ENCODE data around the gene SLCO4A1. TPM values are rescaled to one million over a fixed set of nuclear protein-coding genes. Genes with fewer than 3 reads are reported as not detected.

Gene SLCO4A1
- total RNA-seq, 5 donors from 2014 or later (not counting 1 experiment from before 2014, with no cell fraction given) = 0.98 to 7.2 (median 5.4) TPM

- Histone ChIP-seq H3K4me3 (ENCODE audit: control insufficient read depth in 1 of 2, extremely low read depth in 1 of 2, low read length in 1 of 2) (no peak overlapping the region), H3K36me3 (ENCODE audit: control insufficient read depth in 2 of 2, extremely low read depth in 1 of 2, insufficient read depth in 1 of 2, low read length in 1 of 2) (no peaks in the 10 kb centered on the region), H3K4me1 (ENCODE audit: control insufficient read depth in 1 of 2, extremely low read depth in 1 of 2, insufficient read depth in 2 of 2, low read length in 2 of 2) (peaks cover 1 to 8% of the 10 kb centered on the region in 2 experiments), H3K27ac (ENCODE audit: low read length) (no peak overlapping the region), H3K9me3 (no peaks in the 10 kb centered on the region), H3K27me3 (replicated peaks in 1 of 2; ENCODE audit: control insufficient read depth in 2 of 2, extremely low read depth in 1 of 2, insufficient read depth in 2 of 2, low read length in 1 of 2) (no peaks in the 10 kb centered on the region)
- ChIA-PET CTCF (interaction anchor here in 1 of 2 donors (0.6 kb wide), 1 partner anchor 17 kb away, joined by 3 read pairs; no protein-coding TSS in a partner anchor), POLR2A (no interaction called here)
- peaks cover 3 to 6% (median 6%) of the 10 kb centered on the region in 3 donors for H3K4me1 Mint-ChIP-seq
- no peak overlapping the region for H3K27ac Mint-ChIP-seq
- no peaks in the 10 kb centered on the region for H3K36me3 Mint-ChIP-seq
- no peaks in the 10 kb centered on the region for H3K27me3 Mint-ChIP-seq
- no peaks in the 10 kb centered on the region for H3K9me3 Mint-ChIP-seq
- no peak for ATAC-seq (replicated peaks in 1 of 4)
- DNase-seq = no peak
- no peak overlapping the region for H3K4me3 Mint-ChIP-seq
- 92% methylated on average over 6 of the region's 7 CpGs for WGBS (ENCODE audit: insufficient coverage)
These were observed 15.3 kb downstream of the SLCO4A1 start for GRCh38 chr20:62657589-62657942.

- H3K36me3 Mint-ChIP-seq = no peaks in the 10 kb centered on the region
- CTCF ChIA-PET = interaction anchor here in 1 of 2 donors (0.6 kb wide), 1 partner anchor 17 kb away, joined by 3 read pairs; no protein-coding TSS in a partner anchor
- no peaks in the 10 kb centered on the region for H3K9me3 ChIP-seq
- no peaks in the 10 kb centered on the region for H3K27me3 Mint-ChIP-seq
- H3K27ac ChIP-seq (ENCODE audit: low read length) = no peak overlapping the region
- POLR2A ChIA-PET = no interaction called here
- peaks cover 0 to 4% of the 10 kb centered on the region in 2 experiments for H3K4me1 ChIP-seq (ENCODE audit: control insufficient read depth in 1 of 2, extremely low read depth in 1 of 2, insufficient read depth in 2 of 2, low read length in 2 of 2)
- no peaks in the 10 kb centered on the region for H3K36me3 ChIP-seq (ENCODE audit: control insufficient read depth in 2 of 2, extremely low read depth in 1 of 2, insufficient read depth in 1 of 2, low read length in 1 of 2)
- ATAC-seq (replicated peaks in 1 of 4) (no peak), DNase-seq (no peak)
- no peaks in the 10 kb centered on the region for H3K27me3 ChIP-seq (replicated peaks in 1 of 2; ENCODE audit: control insufficient read depth in 2 of 2, extremely low read depth in 1 of 2, insufficient read depth in 2 of 2, low read length in 1 of 2)
- H3K27ac Mint-ChIP-seq = no peak overlapping the region
- H3K4me3 ChIP-seq (ENCODE audit: control insufficient read depth in 1 of 2, extremely low read depth in 1 of 2, low read length in 1 of 2) = no peak overlapping the region
- no peaks in the 10 kb centered on the region for H3K9me3 Mint-ChIP-seq
- H3K4me1 Mint-ChIP-seq = peaks cover 0 to 5% (median 4%) of the 10 kb centered on the region in 3 donors
- WGBS (ENCODE audit: insufficient coverage) = 91% methylated on average over 16 of the region's 19 CpGs
- no peak overlapping the region for H3K4me3 Mint-ChIP-seq
These were observed 15.7 kb downstream of the SLCO4A1 start for GRCh38 chr20:62657956-62658355.

GRCh38 chr20:62658593-62659178 lies 16.4 kb downstream of the SLCO4A1 start:
- peaks cover 0 to 2% (median 0%) of the 10 kb centered on the region in 3 donors for H3K4me1 Mint-ChIP-seq
- Histone ChIP-seq H3K4me3 (ENCODE audit: control insufficient read depth in 1 of 2, extremely low read depth in 1 of 2, low read length in 1 of 2) (no peak overlapping the region), H3K27ac (ENCODE audit: low read length) (no peak overlapping the region), H3K27me3 (replicated peaks in 1 of 2; ENCODE audit: control insufficient read depth in 2 of 2, extremely low read depth in 1 of 2, insufficient read depth in 2 of 2, low read length in 1 of 2) (no peaks in the 10 kb centered on the region), H3K9me3 (no peaks in the 10 kb centered on the region), H3K36me3 (ENCODE audit: control insufficient read depth in 2 of 2, extremely low read depth in 1 of 2, insufficient read depth in 1 of 2, low read length in 1 of 2) (no peaks in the 10 kb centered on the region), H3K4me1 (ENCODE audit: control insufficient read depth in 1 of 2, extremely low read depth in 1 of 2, insufficient read depth in 2 of 2, low read length in 2 of 2) (no peaks in the 10 kb centered on the region)
- H3K36me3 Mint-ChIP-seq = no peaks in the 10 kb centered on the region
- DNase-seq (no peak), ATAC-seq (replicated peaks in 1 of 4) (no peak)
- H3K4me3 Mint-ChIP-seq = no peak overlapping the region
- H3K27ac Mint-ChIP-seq = no peak overlapping the region
- ChIA-PET POLR2A (no interaction called here), CTCF (no interaction called here)
- 95% methylated on average over 16 of the region's 25 CpGs for WGBS (ENCODE audit: insufficient coverage)
- no peaks in the 10 kb centered on the region for H3K27me3 Mint-ChIP-seq
- H3K9me3 Mint-ChIP-seq = no peaks in the 10 kb centered on the region

- H3K36me3 Mint-ChIP-seq = no peaks in the 10 kb centered on the region
These were observed 17.4 kb downstream of the SLCO4A1 start for GRCh38 chr20:62659488-62660239.

GRCh38 chr20:62660240-62660615 lies 17.9 kb downstream of the SLCO4A1 start:
- Histone ChIP-seq H3K4me1 (ENCODE audit: control insufficient read depth in 1 of 2, extremely low read depth in 1 of 2, insufficient read depth in 2 of 2, low read length in 2 of 2) (no peaks in the 10 kb centered on the region), H3K4me3 (ENCODE audit: control insufficient read depth in 1 of 2, extremely low read depth in 1 of 2, low read length in 1 of 2) (no peak overlapping the region), H3K9me3 (no peaks in the 10 kb centered on the region), H3K27ac (ENCODE audit: low read length) (no peak overlapping the region), H3K36me3 (ENCODE audit: control insufficient read depth in 2 of 2, extremely low read depth in 1 of 2, insufficient read depth in 1 of 2, low read length in 1 of 2) (no peaks in the 10 kb centered on the region), H3K27me3 (replicated peaks in 1 of 2; ENCODE audit: control insufficient read depth in 2 of 2, extremely low read depth in 1 of 2, insufficient read depth in 2 of 2, low read length in 1 of 2) (no peaks in the 10 kb centered on the region)
- Mint-ChIP-seq H3K4me1 (no peaks in the 10 kb centered on the region), H3K9me3 (no peaks in the 10 kb centered on the region), H3K36me3 (no peaks in the 10 kb centered on the region), H3K27me3 (no peaks in the 10 kb centered on the region), H3K27ac (no peak overlapping the region), H3K4me3 (no peak overlapping the region)
- 95% methylated on average over 5 of the region's 15 CpGs for WGBS (ENCODE audit: insufficient coverage)
- no peak for ATAC-seq (replicated peaks in 1 of 4)
- no peak for DNase-seq
- ChIA-PET POLR2A (no interaction called here), CTCF (no interaction called here)

More at GRCh38 chr20:62659488-62660239, 17.4 kb downstream of the SLCO4A1 start:
- Histone ChIP-seq H3K36me3 (ENCODE audit: control insufficient read depth in 2 of 2, extremely low read depth in 1 of 2, insufficient read depth in 1 of 2, low read length in 1 of 2) (no peaks in the 10 kb centered on the region), H3K27me3 (replicated peaks in 1 of 2; ENCODE audit: control insufficient read depth in 2 of 2, extremely low read depth in 1 of 2, insufficient read depth in 2 of 2, low read length in 1 of 2) (no peaks in the 10 kb centered on the region), H3K4me3 (ENCODE audit: control insufficient read depth in 1 of 2, extremely low read depth in 1 of 2, low read length in 1 of 2) (no peak overlapping the region), H3K9me3 (no peaks in the 10 kb centered on the region), H3K4me1 (ENCODE audit: control insufficient read depth in 1 of 2, extremely low read depth in 1 of 2, insufficient read depth in 2 of 2, low read length in 2 of 2) (no peaks in the 10 kb centered on the region), H3K27ac (ENCODE audit: low read length) (no peak overlapping the region)
- H3K27me3 Mint-ChIP-seq = no peaks in the 10 kb centered on the region
- ChIA-PET CTCF (no interaction called here), POLR2A (no interaction called here)
- no peak for ATAC-seq (replicated peaks in 1 of 4)
- H3K9me3 Mint-ChIP-seq = no peaks in the 10 kb centered on the region
- no peaks in the 10 kb centered on the region for H3K4me1 Mint-ChIP-seq
- no peak overlapping the region for H3K4me3 Mint-ChIP-seq
- no peak overlapping the region for H3K27ac Mint-ChIP-seq
- no peak for DNase-seq
- WGBS (ENCODE audit: insufficient coverage) = 92% methylated on average over 24 of the region's 29 CpGs

- POLR2A ChIA-PET = interaction anchor here in 1 of 2 donors (0.6 kb wide), 1 partner anchor 107 kb away, joined by 4 read pairs; no protein-coding TSS in a partner anchor
- no peaks in the 10 kb centered on the region for H3K4me1 ChIP-seq (ENCODE audit: control insufficient read depth in 1 of 2, extremely low read depth in 1 of 2, insufficient read depth in 2 of 2, low read length in 2 of 2)
- H3K27ac ChIP-seq (ENCODE audit: low read length) = no peak overlapping the region
- CTCF ChIA-PET = no interaction called here
- no peak overlapping the region for H3K27ac Mint-ChIP-seq
- no peaks in the 10 kb centered on the region for H3K4me1 Mint-ChIP-seq
- H3K36me3 ChIP-seq (ENCODE audit: control insufficient read depth in 2 of 2, extremely low read depth in 1 of 2, insufficient read depth in 1 of 2, low read length in 1 of 2) = no peaks in the 10 kb centered on the region
- WGBS (ENCODE audit: insufficient coverage) = 92% methylated on average over 4 of the region's 18 CpGs
- ATAC-seq (replicated peaks in 1 of 4) = no peak
- no peaks in the 10 kb centered on the region for H3K9me3 Mint-ChIP-seq
- H3K4me3 Mint-ChIP-seq = no peak overlapping the region
- no peak for DNase-seq
- H3K27me3 Mint-ChIP-seq = no peaks in the 10 kb centered on the region
- H3K27me3 ChIP-seq (replicated peaks in 1 of 2; ENCODE audit: control insufficient read depth in 2 of 2, extremely low read depth in 1 of 2, insufficient read depth in 2 of 2, low read length in 1 of 2) = no peaks in the 10 kb centered on the region
- no peaks in the 10 kb centered on the region for H3K36me3 Mint-ChIP-seq
- no peak overlapping the region for H3K4me3 ChIP-seq (ENCODE audit: control insufficient read depth in 1 of 2, extremely low read depth in 1 of 2, low read length in 1 of 2)
- no peaks in the 10 kb centered on the region for H3K9me3 ChIP-seq
These were observed 18.5 kb downstream of the SLCO4A1 start for GRCh38 chr20:62660768-62661167.
